ENCODE data around the gene MPL. TPM values are rescaled to one million over a fixed set of nuclear protein-coding genes. Genes with fewer than 3 reads are reported as not detected.

Gene MPL
- total RNA-seq, 1 experiment from 2014 or later: 0.15 TPM

DNA sequence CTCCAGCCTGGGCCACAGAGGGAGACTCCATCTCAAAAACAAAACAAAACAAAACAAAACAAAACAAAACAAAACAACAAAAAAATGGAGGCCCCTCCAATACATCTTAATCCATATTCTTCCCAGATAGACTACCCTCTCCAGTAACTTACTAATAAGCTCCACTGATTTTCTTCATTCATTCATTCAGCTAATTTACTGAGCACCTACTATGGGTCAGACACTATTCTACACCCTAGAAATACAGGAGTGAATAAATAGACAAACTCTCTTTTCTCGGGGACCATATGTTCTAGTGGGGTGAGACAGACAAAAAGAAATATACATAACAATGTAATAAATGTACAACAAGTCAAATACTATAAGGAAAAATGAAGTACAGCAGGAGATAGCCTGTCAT lies 13.4 kb downstream of the MPL start (continued):
- TF ChIP-seq PRRX2 (CRISPR knock-in tag; IDR thresholded peaks at IDR 0.05) (no peak), CBFB (CRISPR knock-in tag; IDR thresholded peaks at IDR 0.05; ENCODE audit: low read depth) (no peak), SMAD4 (CRISPR knock-in tag; IDR thresholded peaks at IDR 0.05) (no peak), ZNF232 (CRISPR knock-in tag; IDR thresholded peaks at IDR 0.05) (no peak), NR1H2 (CRISPR knock-in tag; IDR thresholded peaks at IDR 0.05) (no peak), RELA (CRISPR knock-in tag; IDR thresholded peaks at IDR 0.05; ENCODE audit: borderline replicate concordance) (no peak), NR3C1 (CRISPR knock-in tag; conservative IDR thresholded peaks at IDR 0.05; ENCODE audit: low read depth) (no peak)
- TF ChIP-seq, protein P1, sequence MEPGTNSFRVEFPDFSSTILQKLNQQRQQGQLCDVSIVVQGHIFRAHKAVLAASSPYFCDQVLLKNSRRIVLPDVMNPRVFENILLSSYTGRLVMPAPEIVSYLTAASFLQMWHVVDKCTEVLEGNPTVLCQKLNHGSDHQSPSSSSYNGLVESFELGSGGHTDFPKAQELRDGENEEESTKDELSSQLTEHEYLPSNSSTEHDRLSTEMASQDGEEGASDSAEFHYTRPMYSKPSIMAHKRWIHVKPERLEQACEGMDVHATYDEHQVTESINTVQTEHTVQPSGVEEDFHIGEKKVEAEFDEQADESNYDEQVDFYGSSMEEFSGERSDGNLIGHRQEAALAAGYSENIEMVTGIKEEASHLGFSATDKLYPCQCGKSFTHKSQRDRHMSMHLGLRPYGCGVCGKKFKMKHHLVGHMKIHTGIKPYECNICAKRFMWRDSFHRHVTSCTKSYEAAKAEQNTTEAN (CRISPR knock-in tag; IDR thresholded peaks at IDR 0.05): no peak
- TF ChIP-seq, protein P2, sequence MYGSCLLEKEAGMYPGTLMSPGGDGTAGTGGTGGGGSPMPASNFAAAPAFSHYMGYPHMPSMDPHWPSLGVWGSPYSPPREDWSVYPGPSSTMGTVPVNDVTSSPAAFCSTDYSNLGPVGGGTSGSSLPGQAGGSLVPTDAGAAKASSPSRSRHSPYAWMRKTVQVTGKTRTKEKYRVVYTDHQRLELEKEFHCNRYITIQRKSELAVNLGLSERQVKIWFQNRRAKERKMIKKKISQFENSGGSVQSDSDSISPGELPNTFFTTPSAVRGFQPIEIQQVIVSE (CRISPR knock-in tag; IDR thresholded peaks at IDR 0.05; ENCODE audit: borderline replicate concordance): no peak
- TF ChIP-seq, protein P3, sequence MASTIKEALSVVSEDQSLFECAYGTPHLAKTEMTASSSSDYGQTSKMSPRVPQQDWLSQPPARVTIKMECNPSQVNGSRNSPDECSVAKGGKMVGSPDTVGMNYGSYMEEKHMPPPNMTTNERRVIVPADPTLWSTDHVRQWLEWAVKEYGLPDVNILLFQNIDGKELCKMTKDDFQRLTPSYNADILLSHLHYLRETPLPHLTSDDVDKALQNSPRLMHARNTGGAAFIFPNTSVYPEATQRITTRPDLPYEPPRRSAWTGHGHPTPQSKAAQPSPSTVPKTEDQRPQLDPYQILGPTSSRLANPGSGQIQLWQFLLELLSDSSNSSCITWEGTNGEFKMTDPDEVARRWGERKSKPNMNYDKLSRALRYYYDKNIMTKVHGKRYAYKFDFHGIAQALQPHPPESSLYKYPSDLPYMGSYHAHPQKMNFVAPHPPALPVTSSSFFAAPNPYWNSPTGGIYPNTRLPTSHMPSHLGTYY (CRISPR knock-in tag; IDR thresholded peaks at IDR 0.05): no peak
- TF ChIP-seq, protein P4, sequence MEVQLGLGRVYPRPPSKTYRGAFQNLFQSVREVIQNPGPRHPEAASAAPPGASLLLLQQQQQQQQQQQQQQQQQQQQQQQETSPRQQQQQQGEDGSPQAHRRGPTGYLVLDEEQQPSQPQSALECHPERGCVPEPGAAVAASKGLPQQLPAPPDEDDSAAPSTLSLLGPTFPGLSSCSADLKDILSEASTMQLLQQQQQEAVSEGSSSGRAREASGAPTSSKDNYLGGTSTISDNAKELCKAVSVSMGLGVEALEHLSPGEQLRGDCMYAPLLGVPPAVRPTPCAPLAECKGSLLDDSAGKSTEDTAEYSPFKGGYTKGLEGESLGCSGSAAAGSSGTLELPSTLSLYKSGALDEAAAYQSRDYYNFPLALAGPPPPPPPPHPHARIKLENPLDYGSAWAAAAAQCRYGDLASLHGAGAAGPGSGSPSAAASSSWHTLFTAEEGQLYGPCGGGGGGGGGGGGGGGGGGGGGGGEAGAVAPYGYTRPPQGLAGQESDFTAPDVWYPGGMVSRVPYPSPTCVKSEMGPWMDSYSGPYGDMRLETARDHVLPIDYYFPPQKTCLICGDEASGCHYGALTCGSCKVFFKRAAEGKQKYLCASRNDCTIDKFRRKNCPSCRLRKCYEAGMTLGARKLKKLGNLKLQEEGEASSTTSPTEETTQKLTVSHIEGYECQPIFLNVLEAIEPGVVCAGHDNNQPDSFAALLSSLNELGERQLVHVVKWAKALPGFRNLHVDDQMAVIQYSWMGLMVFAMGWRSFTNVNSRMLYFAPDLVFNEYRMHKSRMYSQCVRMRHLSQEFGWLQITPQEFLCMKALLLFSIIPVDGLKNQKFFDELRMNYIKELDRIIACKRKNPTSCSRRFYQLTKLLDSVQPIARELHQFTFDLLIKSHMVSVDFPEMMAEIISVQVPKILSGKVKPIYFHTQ (CRISPR knock-in tag; IDR thresholded peaks at IDR 0.05): no peak
- TF ChIP-seq, protein P5, sequence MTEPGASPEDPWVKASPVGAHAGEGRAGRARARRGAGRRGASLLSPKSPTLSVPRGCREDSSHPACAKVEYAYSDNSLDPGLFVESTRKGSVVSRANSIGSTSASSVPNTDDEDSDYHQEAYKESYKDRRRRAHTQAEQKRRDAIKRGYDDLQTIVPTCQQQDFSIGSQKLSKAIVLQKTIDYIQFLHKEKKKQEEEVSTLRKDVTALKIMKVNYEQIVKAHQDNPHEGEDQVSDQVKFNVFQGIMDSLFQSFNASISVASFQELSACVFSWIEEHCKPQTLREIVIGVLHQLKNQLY (CRISPR knock-in tag; IDR thresholded peaks at IDR 0.05): no peak
- TF ChIP-seq, protein P6, sequence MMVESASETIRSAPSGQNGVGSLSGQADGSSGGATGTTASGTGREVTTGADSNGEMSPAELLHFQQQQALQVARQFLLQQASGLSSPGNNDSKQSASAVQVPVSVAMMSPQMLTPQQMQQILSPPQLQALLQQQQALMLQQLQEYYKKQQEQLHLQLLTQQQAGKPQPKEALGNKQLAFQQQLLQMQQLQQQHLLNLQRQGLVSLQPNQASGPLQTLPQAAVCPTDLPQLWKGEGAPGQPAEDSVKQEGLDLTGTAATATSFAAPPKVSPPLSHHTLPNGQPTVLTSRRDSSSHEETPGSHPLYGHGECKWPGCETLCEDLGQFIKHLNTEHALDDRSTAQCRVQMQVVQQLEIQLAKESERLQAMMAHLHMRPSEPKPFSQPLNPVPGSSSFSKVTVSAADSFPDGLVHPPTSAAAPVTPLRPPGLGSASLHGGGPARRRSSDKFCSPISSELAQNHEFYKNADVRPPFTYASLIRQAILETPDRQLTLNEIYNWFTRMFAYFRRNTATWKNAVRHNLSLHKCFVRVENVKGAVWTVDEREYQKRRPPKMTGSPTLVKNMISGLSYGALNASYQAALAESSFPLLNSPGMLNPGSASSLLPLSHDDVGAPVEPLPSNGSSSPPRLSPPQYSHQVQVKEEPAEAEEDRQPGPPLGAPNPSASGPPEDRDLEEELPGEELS (CRISPR knock-in tag; IDR thresholded peaks at IDR 0.05): no peak
- TF ChIP-seq, protein P7, sequence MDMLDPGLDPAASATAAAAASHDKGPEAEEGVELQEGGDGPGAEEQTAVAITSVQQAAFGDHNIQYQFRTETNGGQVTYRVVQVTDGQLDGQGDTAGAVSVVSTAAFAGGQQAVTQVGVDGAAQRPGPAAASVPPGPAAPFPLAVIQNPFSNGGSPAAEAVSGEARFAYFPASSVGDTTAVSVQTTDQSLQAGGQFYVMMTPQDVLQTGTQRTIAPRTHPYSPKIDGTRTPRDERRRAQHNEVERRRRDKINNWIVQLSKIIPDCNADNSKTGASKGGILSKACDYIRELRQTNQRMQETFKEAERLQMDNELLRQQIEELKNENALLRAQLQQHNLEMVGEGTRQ (CRISPR knock-in tag; IDR thresholded peaks at IDR 0.05): no peak
- TF ChIP-seq, protein P8, sequence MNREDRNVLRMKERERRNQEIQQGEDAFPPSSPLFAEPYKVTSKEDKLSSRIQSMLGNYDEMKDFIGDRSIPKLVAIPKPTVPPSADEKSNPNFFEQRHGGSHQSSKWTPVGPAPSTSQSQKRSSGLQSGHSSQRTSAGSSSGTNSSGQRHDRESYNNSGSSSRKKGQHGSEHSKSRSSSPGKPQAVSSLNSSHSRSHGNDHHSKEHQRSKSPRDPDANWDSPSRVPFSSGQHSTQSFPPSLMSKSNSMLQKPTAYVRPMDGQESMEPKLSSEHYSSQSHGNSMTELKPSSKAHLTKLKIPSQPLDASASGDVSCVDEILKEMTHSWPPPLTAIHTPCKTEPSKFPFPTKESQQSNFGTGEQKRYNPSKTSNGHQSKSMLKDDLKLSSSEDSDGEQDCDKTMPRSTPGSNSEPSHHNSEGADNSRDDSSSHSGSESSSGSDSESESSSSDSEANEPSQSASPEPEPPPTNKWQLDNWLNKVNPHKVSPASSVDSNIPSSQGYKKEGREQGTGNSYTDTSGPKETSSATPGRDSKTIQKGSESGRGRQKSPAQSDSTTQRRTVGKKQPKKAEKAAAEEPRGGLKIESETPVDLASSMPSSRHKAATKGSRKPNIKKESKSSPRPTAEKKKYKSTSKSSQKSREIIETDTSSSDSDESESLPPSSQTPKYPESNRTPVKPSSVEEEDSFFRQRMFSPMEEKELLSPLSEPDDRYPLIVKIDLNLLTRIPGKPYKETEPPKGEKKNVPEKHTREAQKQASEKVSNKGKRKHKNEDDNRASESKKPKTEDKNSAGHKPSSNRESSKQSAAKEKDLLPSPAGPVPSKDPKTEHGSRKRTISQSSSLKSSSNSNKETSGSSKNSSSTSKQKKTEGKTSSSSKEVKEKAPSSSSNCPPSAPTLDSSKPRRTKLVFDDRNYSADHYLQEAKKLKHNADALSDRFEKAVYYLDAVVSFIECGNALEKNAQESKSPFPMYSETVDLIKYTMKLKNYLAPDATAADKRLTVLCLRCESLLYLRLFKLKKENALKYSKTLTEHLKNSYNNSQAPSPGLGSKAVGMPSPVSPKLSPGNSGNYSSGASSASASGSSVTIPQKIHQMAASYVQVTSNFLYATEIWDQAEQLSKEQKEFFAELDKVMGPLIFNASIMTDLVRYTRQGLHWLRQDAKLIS (CRISPR knock-in tag; IDR thresholded peaks at IDR 0.05; ENCODE audit: borderline replicate concordance): no peak
- TF ChIP-seq, protein P9, sequence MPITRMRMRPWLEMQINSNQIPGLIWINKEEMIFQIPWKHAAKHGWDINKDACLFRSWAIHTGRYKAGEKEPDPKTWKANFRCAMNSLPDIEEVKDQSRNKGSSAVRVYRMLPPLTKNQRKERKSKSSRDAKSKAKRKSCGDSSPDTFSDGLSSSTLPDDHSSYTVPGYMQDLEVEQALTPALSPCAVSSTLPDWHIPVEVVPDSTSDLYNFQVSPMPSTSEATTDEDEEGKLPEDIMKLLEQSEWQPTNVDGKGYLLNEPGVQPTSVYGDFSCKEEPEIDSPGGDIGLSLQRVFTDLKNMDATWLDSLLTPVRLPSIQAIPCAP (CRISPR knock-in tag; IDR thresholded peaks at IDR 0.05): no peak
